Measurements from ENCODE around the gene UCN3.

UCN3 gene

GRCh38 chr10:5354068-5354467 is 10.7 kb upstream of the UCN3 start:
- Mint-ChIP-seq H3K4me1 (no peaks in the 10 kb centered on the region), H3K27me3 (peaks cover 9% of the 10 kb centered on the region), H3K27ac (no peak overlapping the region), H3K4me3 (no peak overlapping the region), H3K36me3 (no peaks in the 10 kb centered on the region), H3K9me3 (peaks cover 1% of the 10 kb centered on the region)
- no peak for DNase-seq (ENCODE audit: low spot score in 2 of 2)
- ATAC-seq (ENCODE audit: low read depth) = no peak

DNA sequence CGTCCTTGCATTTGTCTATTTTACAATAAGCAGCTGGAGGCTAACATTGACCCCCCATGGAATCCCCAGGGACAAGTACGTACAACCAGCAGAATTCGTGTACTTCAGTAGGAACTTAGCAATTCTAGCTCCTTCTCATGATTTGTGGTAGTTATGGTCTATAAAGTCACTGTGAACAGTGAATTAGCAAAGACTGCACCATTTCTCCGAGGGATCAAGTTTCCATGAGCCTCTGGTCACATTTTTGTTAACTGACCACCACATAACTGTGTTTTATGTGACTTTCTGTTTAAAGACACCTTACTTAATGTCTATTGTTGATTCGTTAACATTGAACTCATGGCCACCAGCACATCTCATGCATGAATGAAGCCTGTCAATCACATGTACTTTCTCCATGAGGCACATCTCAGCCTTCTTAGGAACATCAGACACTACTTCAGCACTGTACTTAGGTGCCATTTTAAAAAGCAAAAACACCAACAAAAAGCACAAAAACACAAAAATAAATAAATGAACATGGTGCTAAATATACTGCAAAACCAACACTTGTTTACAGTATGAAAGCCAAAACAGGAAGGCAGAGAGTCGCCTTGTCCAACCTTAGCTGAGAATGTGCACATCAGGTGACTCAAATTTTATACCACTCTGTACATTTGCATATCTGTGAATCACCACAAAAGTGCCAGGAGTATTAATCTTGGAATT is 9.0 kb upstream of the UCN3 start:
- Mint-ChIP-seq H3K4me1 (no peaks in the 10 kb centered on the region), H3K9me3 (peaks cover 1% of the 10 kb centered on the region), H3K4me3 (no peak overlapping the region), H3K36me3 (no peaks in the 10 kb centered on the region), H3K27ac (no peak overlapping the region), H3K27me3 (peaks cover 7% of the 10 kb centered on the region)
- ATAC-seq (ENCODE audit: low read depth) = no peak
- no peak for DNase-seq (ENCODE audit: low spot score in 2 of 2)

DNA sequence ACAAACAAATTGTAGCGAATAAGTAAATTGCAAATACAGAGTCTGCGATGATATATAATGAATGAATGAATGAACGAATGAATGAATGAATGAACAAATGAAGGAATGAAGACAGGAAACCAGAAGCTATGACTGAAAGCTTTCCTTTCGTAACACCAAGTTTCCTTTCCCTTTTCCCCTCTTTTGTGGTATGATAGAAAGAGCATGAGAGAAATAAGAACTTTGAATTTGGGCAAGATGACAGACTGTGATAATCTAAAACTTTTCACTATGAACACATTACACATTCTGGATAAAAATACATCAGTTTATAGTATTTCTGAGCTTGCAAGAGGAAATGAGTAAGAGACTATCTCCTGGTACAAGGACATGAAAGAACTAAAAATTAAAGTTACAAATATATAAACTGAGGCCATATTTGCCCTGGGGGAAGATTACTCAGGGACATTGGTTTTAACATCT is 8.4 kb upstream of the UCN3 start:
- no peak overlapping the region for H3K4me3 Mint-ChIP-seq
- no peak for ATAC-seq (ENCODE audit: low read depth)
- no peak for DNase-seq (ENCODE audit: low spot score in 2 of 2)
- peaks cover 6% of the 10 kb centered on the region for H3K27me3 Mint-ChIP-seq
- no peaks in the 10 kb centered on the region for H3K4me1 Mint-ChIP-seq
- H3K9me3 Mint-ChIP-seq = peaks cover 1% of the 10 kb centered on the region
- H3K36me3 Mint-ChIP-seq = no peaks in the 10 kb centered on the region
- H3K27ac Mint-ChIP-seq = no peak overlapping the region

DNA sequence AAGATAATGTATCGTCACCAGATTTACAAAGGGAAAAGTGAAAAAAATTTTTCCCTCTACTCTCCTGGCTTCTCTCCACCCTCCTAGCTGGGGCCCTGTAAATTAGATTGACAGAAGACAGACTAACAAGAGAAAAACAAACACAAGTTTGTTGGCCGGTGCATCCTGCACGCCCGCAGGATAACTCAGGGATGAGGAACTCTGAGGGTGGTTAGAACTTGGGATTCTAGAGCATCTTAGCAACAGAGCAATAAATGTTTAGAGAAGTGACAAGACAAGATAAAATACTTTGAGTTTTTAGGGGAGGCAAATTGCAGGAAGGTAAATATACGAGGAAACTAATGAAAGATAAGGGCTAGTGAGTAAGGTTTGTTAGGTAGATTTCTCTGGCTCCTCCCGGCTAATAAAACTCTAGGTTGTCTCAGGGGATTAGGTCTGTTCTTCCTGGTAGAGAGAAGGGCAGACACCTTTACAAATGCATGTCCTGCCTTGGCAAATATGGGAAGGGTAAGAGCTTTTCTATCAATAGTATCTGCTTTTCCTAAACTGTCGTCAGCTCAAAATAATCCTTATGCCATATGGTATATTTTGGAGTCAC is 4.3 kb upstream of the UCN3 start:
- H3K27me3 Mint-ChIP-seq = peaks cover 19% of the 10 kb centered on the region
- no peak overlapping the region for H3K4me3 Mint-ChIP-seq
- peaks cover 1% of the 10 kb centered on the region for H3K9me3 Mint-ChIP-seq
- DNase-seq (ENCODE audit: low spot score in 2 of 2) (no peak), ATAC-seq (ENCODE audit: low read depth) (no peak)
- no peak overlapping the region for H3K27ac Mint-ChIP-seq
- H3K4me1 Mint-ChIP-seq = no peaks in the 10 kb centered on the region
- H3K36me3 Mint-ChIP-seq = no peaks in the 10 kb centered on the region

GRCh38 chr10:5361966-5362365 is 2.8 kb upstream of the UCN3 start:
- Mint-ChIP-seq H3K4me3 (no peak overlapping the region), H3K27me3 (peaks cover 17% of the 10 kb centered on the region), H3K27ac (no peak overlapping the region), H3K36me3 (no peaks in the 10 kb centered on the region), H3K9me3 (peaks cover 1% of the 10 kb centered on the region), H3K4me1 (no peaks in the 10 kb centered on the region)
- ATAC-seq (ENCODE audit: low read depth) = no peak
- DNase-seq (ENCODE audit: low spot score in 2 of 2) = no peak

DNA sequence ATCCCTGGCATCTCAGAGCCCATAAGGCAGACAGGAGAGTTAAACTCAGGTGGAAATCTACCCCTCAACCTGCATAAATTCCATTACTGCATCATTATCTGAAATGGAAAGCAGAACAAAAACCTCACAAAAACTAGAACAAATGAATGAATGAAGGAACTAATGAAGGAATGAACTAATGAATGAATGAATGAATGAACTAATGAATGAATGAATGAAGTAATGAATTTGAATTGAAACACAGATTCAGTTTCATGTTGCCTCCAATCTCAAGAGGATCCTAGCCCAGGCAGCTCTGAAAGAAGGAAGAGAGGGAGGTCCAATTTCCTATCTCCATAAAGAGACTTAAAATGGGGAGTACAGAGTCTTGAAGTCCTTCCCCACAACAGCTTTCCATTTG is 1.9 kb upstream of the UCN3 start:
- Mint-ChIP-seq H3K27me3 (peaks cover 15% of the 10 kb centered on the region), H3K9me3 (no peaks in the 10 kb centered on the region), H3K4me1 (no peaks in the 10 kb centered on the region), H3K4me3 (no peak overlapping the region), H3K36me3 (no peaks in the 10 kb centered on the region), H3K27ac (no peak overlapping the region)
- no peak for ATAC-seq (ENCODE audit: low read depth)
- DNase-seq (ENCODE audit: low spot score in 2 of 2) = no peak

GRCh38 chr10:5364374-5364773 is 392 bp upstream of the UCN3 start:
- Mint-ChIP-seq H3K27ac (no peak overlapping the region), H3K4me3 (no peak overlapping the region), H3K36me3 (no peaks in the 10 kb centered on the region), H3K4me1 (no peaks in the 10 kb centered on the region), H3K27me3 (peaks cover 15% of the 10 kb centered on the region), H3K9me3 (no peaks in the 10 kb centered on the region)
- ATAC-seq (ENCODE audit: low read depth) = no peak
- DNase-seq (ENCODE audit: low spot score in 2 of 2) = no peak

DNA sequence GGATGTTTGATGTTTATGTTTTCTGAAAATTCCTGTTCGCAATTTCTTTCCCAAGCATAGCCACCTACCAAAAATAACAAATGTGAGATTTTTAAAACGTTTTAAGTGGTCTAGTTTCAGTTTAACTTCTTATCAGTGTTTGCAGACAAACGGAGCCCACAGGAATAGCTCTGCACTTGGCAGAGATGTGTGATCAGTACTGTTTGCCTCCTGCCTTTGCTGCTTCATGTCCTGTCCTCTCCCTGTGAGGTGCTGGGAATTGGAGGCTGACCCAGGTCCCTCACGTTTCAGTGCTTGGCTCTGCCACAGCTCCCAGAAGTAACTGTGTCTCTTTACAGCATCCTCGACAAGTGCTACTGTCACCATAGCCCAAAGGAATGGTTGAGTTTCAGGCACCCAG is 1.2 kb downstream of the UCN3 start:
- DNase-seq (ENCODE audit: low spot score in 2 of 2) (no peak), ATAC-seq (ENCODE audit: low read depth) (no peak)
- no peak overlapping the region for H3K27ac Mint-ChIP-seq
- peaks cover 3% of the 10 kb centered on the region for H3K4me1 Mint-ChIP-seq
- peaks cover 6% of the 10 kb centered on the region for H3K9me3 Mint-ChIP-seq
- no peaks in the 10 kb centered on the region for H3K36me3 Mint-ChIP-seq
- peaks cover 15% of the 10 kb centered on the region for H3K27me3 Mint-ChIP-seq
- no peak overlapping the region for H3K4me3 Mint-ChIP-seq

- H3K4me1 Mint-ChIP-seq = peaks cover 4% of the 10 kb centered on the region
- H3K9me3 Mint-ChIP-seq = peaks cover 7% of the 10 kb centered on the region
- H3K4me3 Mint-ChIP-seq = no peak overlapping the region
- H3K27ac Mint-ChIP-seq = peak overlapping the region; percentile 54
- H3K27me3 Mint-ChIP-seq = peaks cover 6% of the 10 kb centered on the region
- no peak for ATAC-seq (ENCODE audit: low read depth)
- no peaks in the 10 kb centered on the region for H3K36me3 Mint-ChIP-seq
- no peak for DNase-seq (ENCODE audit: low spot score in 2 of 2)
Measured at GRCh38 chr10:5369362-5370158, 4.8 kb downstream of the UCN3 start.

GRCh38 chr10:5370493-5371352 is 6.0 kb downstream of the UCN3 start:
- DNase-seq (ENCODE audit: low spot score in 2 of 2) (no peak), ATAC-seq (ENCODE audit: low read depth) (no peak)
- Mint-ChIP-seq H3K9me3 (peaks cover 7% of the 10 kb centered on the region), H3K4me3 (no peak overlapping the region), H3K27me3 (peaks cover 12% of the 10 kb centered on the region), H3K27ac (no peak overlapping the region), H3K36me3 (no peaks in the 10 kb centered on the region), H3K4me1 (peaks cover 4% of the 10 kb centered on the region)

DNA sequence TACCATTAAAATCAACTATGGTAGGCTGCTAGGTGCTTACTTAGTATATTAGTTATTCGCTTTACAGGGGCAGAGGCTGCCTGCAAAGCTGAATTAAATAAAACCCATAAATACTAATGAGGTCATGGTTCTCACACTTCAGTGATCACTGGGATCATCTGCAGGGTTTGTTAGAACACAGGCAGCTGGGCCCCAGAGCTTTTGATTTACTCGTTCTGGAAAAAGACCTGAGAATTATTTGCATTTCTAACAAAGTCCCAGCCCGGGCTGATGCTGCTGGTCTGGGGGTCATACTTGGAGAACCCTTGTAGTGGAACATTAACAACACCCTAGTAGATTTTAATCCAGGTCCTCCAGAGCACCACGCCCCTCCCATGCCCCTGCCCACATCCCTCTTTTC is 8.5 kb downstream of the UCN3 start:
- Mint-ChIP-seq H3K36me3 (no peaks in the 10 kb centered on the region), H3K4me3 (no peak overlapping the region), H3K9me3 (peaks cover 7% of the 10 kb centered on the region), H3K27me3 (peaks cover 10% of the 10 kb centered on the region), H3K4me1 (peaks cover 4% of the 10 kb centered on the region), H3K27ac (no peak overlapping the region)
- no peak for ATAC-seq (ENCODE audit: low read depth)
- no peak for DNase-seq (ENCODE audit: low spot score in 2 of 2)

- ATAC-seq (ENCODE audit: low read depth) = no peak
Measured at GRCh38 chr10:5373891-5374611, 9.3 kb downstream of the UCN3 start.

DNA sequence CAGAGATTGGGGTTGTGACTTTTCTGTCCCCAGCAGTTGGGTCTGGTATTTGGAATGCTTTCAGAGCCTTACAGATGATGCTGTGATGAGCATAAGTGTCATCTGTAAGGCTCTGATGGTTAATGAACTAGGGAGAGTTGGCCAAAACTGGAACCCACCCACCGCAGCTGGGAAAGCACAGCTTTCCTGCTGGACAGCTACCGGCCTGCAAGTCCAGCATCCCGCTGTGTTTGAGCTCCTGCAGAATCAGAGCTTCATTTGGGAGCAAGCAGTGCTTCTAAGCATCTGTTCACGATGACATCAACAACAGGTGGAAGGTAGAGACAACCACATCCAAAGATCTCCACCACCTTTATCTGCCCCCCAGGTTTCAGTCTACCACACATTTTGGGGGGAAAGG is 11.7 kb downstream of the UCN3 start:
- peaks cover 10% of the 10 kb centered on the region for H3K27me3 Mint-ChIP-seq
- no peaks in the 10 kb centered on the region for H3K4me1 Mint-ChIP-seq
- no peaks in the 10 kb centered on the region for H3K36me3 Mint-ChIP-seq
- no peak for DNase-seq (ENCODE audit: low spot score in 2 of 2)
- no peak overlapping the region for H3K4me3 Mint-ChIP-seq
- no peak for ATAC-seq (ENCODE audit: low read depth)
- H3K27ac Mint-ChIP-seq = no peak overlapping the region
- no peaks in the 10 kb centered on the region for H3K9me3 Mint-ChIP-seq

More at GRCh38 chr10:5373891-5374611, 9.3 kb downstream of the UCN3 start:
- peaks cover 7% of the 10 kb centered on the region for H3K9me3 Mint-ChIP-seq
- H3K36me3 Mint-ChIP-seq = no peaks in the 10 kb centered on the region
- no peak overlapping the region for H3K27ac Mint-ChIP-seq
- H3K27me3 Mint-ChIP-seq = peaks cover 10% of the 10 kb centered on the region
- no peak for DNase-seq (ENCODE audit: low spot score in 2 of 2)
- no peak overlapping the region for H3K4me3 Mint-ChIP-seq
- peaks cover 4% of the 10 kb centered on the region for H3K4me1 Mint-ChIP-seq
